Progenitor cell of endocrine pancreas (in vitro differentiated cells): ENCODE data around the gene STAG3. TPM values are rescaled to one million over a fixed set of nuclear protein-coding genes. Genes with fewer than 3 reads are reported as not detected.

Experiments
- DNase-seq: peaks from one replicate; pipeline ENCODE4 v3.0.0; 2021; ENCODE audit warnings: low spot score; ENCODE audit not compliant: unreplicated experiment
- H3K27ac Mint-ChIP-seq: 2 replicates; pipeline ENCODE4 v1.8.0; 2021; ENCODE audit warnings: mild to moderate bottlenecking, moderate library complexity, mixed read lengths
- H3K27me3 Mint-ChIP-seq: 2 replicates; pipeline ENCODE4 v1.8.0; 2021; ENCODE audit warnings: mixed read lengths
- H3K36me3 Mint-ChIP-seq: 2 replicates; pipeline ENCODE4 v1.8.0; 2022; ENCODE audit warnings: mixed read lengths; ENCODE audit not compliant: insufficient read depth
- H3K4me1 Mint-ChIP-seq: 2 replicates; pipeline ENCODE4 v1.8.0; 2021; ENCODE audit warnings: low read depth, mixed read lengths
- H3K4me3 Mint-ChIP-seq: 2 replicates; pipeline ENCODE4 v1.8.0; 2021; ENCODE audit warnings: low read depth, mild to moderate bottlenecking, moderate library complexity, mixed read lengths
- H3K9me3 Mint-ChIP-seq: 2 replicates; pipeline ENCODE4 v1.8.0; 2021; ENCODE audit warnings: low read depth, mixed read lengths
- CTCF ChIP-seq: fragments of 200-600 bp; sonication (generic); IDR thresholded peaks from one replicate; pipeline ENCODE4 v1.5.0; 2021; ENCODE audit warnings: antibody characterized with exemption, mild to moderate bottlenecking; ENCODE audit not compliant: unreplicated experiment
- total RNA-seq: library from RNA; stranded (reverse); gene quantifications from 2 replicates; pipeline ENCODE4 v1.2.1, GENCODE V29; 2021

Gene STAG3
- total RNA-seq, 1 donor from 2014 or later: 2.5 TPM

GRCh38 chr7:100163006-100163531, 14.6 kb upstream of the STAG3 start:
- no peaks in the 10 kb centered on the region for H3K36me3 Mint-ChIP-seq
- H3K27me3 Mint-ChIP-seq: peaks cover 26% of the 10 kb centered on the region
- peaks cover 21% of the 10 kb centered on the region for H3K4me1 Mint-ChIP-seq
- no peaks in the 10 kb centered on the region for H3K9me3 Mint-ChIP-seq
- H3K27ac Mint-ChIP-seq: no peak overlapping the region
- no peak for DNase-seq
- no peak for TF ChIP-seq CTCF
- no peak overlapping the region for H3K4me3 Mint-ChIP-seq

DNA sequence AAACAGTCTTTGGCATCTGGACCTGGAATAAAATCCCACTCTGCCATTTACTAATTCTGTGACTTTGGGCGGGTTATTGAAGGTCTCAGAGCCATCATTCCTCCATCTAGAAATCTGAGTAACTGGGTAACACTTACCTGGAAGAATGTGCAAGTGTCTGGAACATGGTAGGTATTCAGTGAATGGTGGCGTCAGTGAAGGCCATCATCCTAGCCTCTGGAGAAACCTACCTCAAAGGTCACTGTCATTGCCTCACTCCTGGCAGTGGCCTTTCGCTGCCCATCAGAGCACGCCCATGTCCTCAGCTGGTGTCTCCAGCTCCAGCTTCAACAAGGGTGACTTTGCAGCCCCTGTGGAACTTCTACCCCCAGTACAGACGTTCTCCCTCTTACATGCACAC, 13.8 kb upstream of the STAG3 start:
- Mint-ChIP-seq H3K4me3 (no peak overlapping the region), H3K27ac (no peak overlapping the region), H3K36me3 (no peaks in the 10 kb centered on the region), H3K4me1 (peaks cover 27% of the 10 kb centered on the region), H3K9me3 (no peaks in the 10 kb centered on the region), H3K27me3 (peaks cover 34% of the 10 kb centered on the region)
- no peak for TF ChIP-seq CTCF
- DNase-seq: no peak

DNA sequence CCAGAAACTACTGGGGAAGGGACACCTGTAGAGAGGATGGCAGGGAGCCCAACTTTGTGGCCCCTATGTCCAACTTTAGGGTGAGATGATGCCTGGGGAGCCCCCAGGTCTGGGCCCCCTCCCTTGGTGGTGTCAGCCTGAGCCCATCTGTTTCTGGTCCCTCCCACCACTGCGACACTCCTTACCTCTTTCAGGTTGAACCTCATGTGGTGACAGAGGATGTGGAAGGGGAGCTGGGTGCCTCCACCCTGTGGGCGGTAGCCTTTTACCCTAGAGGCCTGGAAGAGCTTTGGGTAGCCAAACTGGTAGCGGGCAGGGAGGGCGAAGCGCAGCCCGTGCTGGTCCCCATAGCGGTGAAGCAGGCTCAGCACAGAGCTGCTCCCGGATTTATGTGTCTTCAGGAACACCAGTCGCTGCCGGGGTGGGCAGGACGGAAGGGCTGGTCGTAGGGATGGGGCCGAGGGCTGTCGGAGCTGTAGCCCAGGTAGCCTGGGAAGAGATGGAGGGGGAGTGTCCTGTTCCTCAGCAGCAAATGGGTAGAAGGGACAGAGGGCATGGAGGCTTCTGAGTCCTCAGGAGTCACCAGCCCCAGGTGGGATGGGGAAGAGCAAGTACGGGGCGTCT, 11.3 kb upstream of the STAG3 start:
- Mint-ChIP-seq H3K36me3 (peaks cover 2% of the 10 kb centered on the region), H3K27me3 (peaks cover 42% of the 10 kb centered on the region), H3K4me3 (no peak overlapping the region), H3K27ac (no peak overlapping the region), H3K9me3 (no peaks in the 10 kb centered on the region), H3K4me1 (peaks cover 27% of the 10 kb centered on the region)
- no peak for TF ChIP-seq CTCF
- no peak for DNase-seq

DNA sequence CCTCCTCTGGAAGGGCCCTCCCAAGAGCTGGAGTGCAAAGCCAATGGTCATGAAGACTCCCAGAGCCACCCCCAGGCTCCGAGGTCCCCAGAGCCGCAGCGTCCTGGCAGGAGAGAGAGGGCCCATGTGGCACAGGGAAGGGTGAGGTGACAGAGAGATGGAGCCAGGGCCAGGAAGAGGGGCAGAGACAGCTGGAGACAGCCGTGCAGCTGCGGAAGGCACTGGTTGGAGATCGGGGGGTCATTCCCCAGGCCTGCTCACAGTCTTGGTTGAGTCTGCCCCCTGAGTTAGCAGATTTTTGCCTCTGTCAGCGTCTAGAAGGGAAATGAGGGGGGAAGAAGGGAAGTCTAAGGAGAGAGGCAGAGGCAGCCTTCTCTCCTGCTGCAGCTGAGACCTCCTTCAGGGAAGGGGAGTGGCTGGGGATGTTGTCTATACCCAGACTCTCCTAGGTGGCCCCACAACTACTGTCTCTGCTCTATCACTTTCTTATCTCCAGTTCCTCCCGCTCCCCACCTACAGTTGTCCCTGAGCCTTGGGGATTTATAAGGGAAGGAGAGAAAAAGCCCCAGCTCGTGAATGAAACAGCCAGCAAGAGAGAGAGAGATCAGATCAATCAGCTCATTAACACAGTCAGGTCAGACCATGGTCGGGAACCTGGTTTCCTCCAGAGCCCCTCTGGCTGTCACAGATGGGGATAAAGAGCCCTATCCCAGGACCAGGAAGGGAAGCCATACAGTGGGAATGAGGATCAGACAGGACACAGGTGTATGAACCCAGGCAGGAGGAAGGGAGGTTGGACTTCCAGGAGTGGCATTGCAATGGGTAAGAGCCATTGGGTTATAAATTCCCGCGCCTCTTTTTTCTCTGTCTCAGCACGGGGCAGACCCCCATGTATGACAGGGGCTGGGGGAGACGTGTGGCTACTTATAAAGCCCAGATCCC, 10.5 kb upstream of the STAG3 start:
- Mint-ChIP-seq H3K4me1 (peaks cover 29% of the 10 kb centered on the region), H3K27me3 (peaks cover 42% of the 10 kb centered on the region), H3K4me3 (peak overlapping the region; percentile 62), H3K27ac (no peak overlapping the region), H3K9me3 (no peaks in the 10 kb centered on the region), H3K36me3 (peaks cover 2% of the 10 kb centered on the region)
- TF ChIP-seq CTCF: no peak
- DNase-seq: no peak

GRCh38 chr7:100167912-100168323, 9.8 kb upstream of the STAG3 start:
- DNase-seq: no peak
- Mint-ChIP-seq H3K27ac (no peak overlapping the region), H3K4me1 (peaks cover 29% of the 10 kb centered on the region)

More at GRCh38 chr7:100167912-100168323, 9.8 kb upstream of the STAG3 start:
- peaks cover 42% of the 10 kb centered on the region for H3K27me3 Mint-ChIP-seq
- peaks cover 2% of the 10 kb centered on the region for H3K36me3 Mint-ChIP-seq
- no peaks in the 10 kb centered on the region for H3K9me3 Mint-ChIP-seq
- peak overlapping the region; percentile 62 for H3K4me3 Mint-ChIP-seq
- TF ChIP-seq CTCF: no peak
